COR-L47 (cell line): ENCODE data around the gene NRM.
A peak's percentile ranks its signal among the peaks of the same experiment; 100 is the strongest.
"Not testable (repeated sequence)": the region's sequence is repeated elsewhere in the genome, so short reads cannot be mapped to it uniquely, and the experiment has no call there.

Source experiments
- DNase-seq: peaks from one replicate; lab custom pipeline; 2025; lab: John Stamatoyannopoulos, UW

NRM gene

GRCh38 chr6:30687659-30688431 is 2.9 kb downstream of the NRM start:
- peak; percentile 14 for DNase-seq

GRCh38 chr6:30686908-30687658 is 3.7 kb downstream of the NRM start:
- DNase-seq, result peak; percentile 83

- DNase-seq, result peak; percentile 18
Observed at GRCh38 chr6:30686009-30686907, 4.5 kb downstream of the NRM start, which contains the start of gene PPP1R18. Gene PPP1R18, minus strand, starts transcription at chr6:30686645. Its CDS starts 627 bp downstream, at chr6:30686018.

- DNase-seq, result no peak
Observed at GRCh38 chr6:30685157-30686008, 5.4 kb downstream of the NRM start.

- no peak for DNase-seq
Observed at GRCh38 chr6:30684386-30685156, 6.2 kb downstream of the NRM start.

GRCh38 chr6:30683980-30684338 is 6.8 kb downstream of the NRM start:
- no peak for DNase-seq

GRCh38 chr6:30683183-30683979 is 7.4 kb downstream of the NRM start:
- no peak for DNase-seq

GRCh38 chr6:30682143-30683117 is 8.4 kb downstream of the NRM start:
- no peak for DNase-seq

- DNase-seq, result no peak
Observed at GRCh38 chr6:30681766-30682142, 9.0 kb downstream of the NRM start.

GRCh38 chr6:30679765-30680535 is 10.8 kb downstream of the NRM start:
- DNase-seq, result no peak

GRCh38 chr6:30678964-30679726 is 11.6 kb downstream of the NRM start:
- DNase-seq, result peak; percentile 51

GRCh38 chr6:30676660-30677285 is 14.0 kb downstream of the NRM start:
- DNase-seq, result no peak

- peak; percentile 94 for DNase-seq
Observed at GRCh38 chr6:30672445-30673253, 18.1 kb downstream of the NRM start, which contains the start of gene DHX16. Gene DHX16, minus strand, starts transcription at chr6:30673006. Its CDS starts 165 bp downstream, at chr6:30672841.

GRCh38 chr6:30670760-30671527 is 19.8 kb downstream of the NRM start:
- DNase-seq, result no peak

- not testable (repeated sequence) for DNase-seq
Observed at GRCh38 chr6:30666300-30666699, 24.5 kb downstream of the NRM start.
